H1 (cell line): ENCODE measurements around the gene SLC12A2.

ENCODE experiments used
- ASH2L ChIP-seq: fragments of 200-600, 300-600 bp; sonication (generic); IDR thresholded peaks from one replicate; pipeline ENCODE4 v1.7.1; 2017; ENCODE audit warnings: low read length
- CREB1 ChIP-seq: IDR thresholded peaks from 2 replicates; pipeline ENCODE4 v1.6.1; 2012; ENCODE audit warnings: inconsistent platforms
- CTCF ChIP-seq, 3 experiments: IDR thresholded peaks; 1 replicate in 2 of 3; 2 replicates in 1 of 3; pipeline versions ENCODE4 v1.5.1 to v1.6.1; 2011; ENCODE audit warnings: low read length in 3 of 3, mild to moderate bottlenecking in 3 of 3, inconsistent platforms in 2 of 3, low read depth in 1 of 3, moderate library complexity in 1 of 3; ENCODE audit not compliant: insufficient read depth in 1 of 3; ENCODE audit errors: control extremely low read depth in 1 of 3
- EGR1 ChIP-seq: IDR thresholded peaks from 2 replicates; pipeline ENCODE4 v1.6.1; 2011; ENCODE audit warnings: low read depth, low read length, borderline replicate concordance
- GABPA ChIP-seq: IDR thresholded peaks from 2 replicates; pipeline ENCODE4 v1.6.1; 2011; ENCODE audit warnings: mild to moderate bottlenecking, low read length, moderate library complexity, borderline replicate concordance; ENCODE audit not compliant: insufficient read depth
- NRF1 ChIP-seq: IDR thresholded peaks from 2 replicates; pipeline ENCODE4 v1.6.1; 2011; ENCODE audit warnings: mild to moderate bottlenecking, low read depth, low read length, improper control_type of control experiment
- POLR2AphosphoS5 ChIP-seq: IDR thresholded peaks from 2 replicates; pipeline ENCODE4 v1.6.1; 2011; ENCODE audit warnings: low read depth, low read length
- RAD21 ChIP-seq, 2 experiments: IDR thresholded peaks in 1 of 2; conservative IDR thresholded peaks in 1 of 2; 2 replicates each; pipeline ENCODE4 v1.6.1; 2011; ENCODE audit warnings: low read depth in 2 of 2, low read length in 2 of 2, improper control_type of control experiment in 1 of 2, inconsistent platforms in 1 of 2, mild to moderate bottlenecking in 1 of 2, moderate library complexity in 1 of 2
- RFX5 ChIP-seq: IDR thresholded peaks from 2 replicates; pipeline ENCODE4 v1.6.1; 2011; ENCODE audit warnings: low read depth, low read length, improper control_type of control experiment, borderline replicate concordance
- SRF ChIP-seq: IDR thresholded peaks from 2 replicates; pipeline ENCODE4 v1.6.1; 2011; ENCODE audit warnings: mild to moderate bottlenecking, low read depth, low read length, moderate library complexity
- TAF1 ChIP-seq: IDR thresholded peaks from 2 replicates; pipeline ENCODE4 v1.6.1; 2011; ENCODE audit warnings: mild to moderate bottlenecking, low read depth, low read length

- TF ChIP-seq EGR1 = no peak
- TF ChIP-seq CREB1 = no peak
- TF ChIP-seq CTCF (IDR thresholded peaks at IDR 0.05; ENCODE audit: control extremely low read depth in 1 of 3, insufficient read depth in 1 of 3, low read depth in 1 of 3, low read length in 3 of 3) = no peak
- TF ChIP-seq RFX5 = no peak
- no peak for TF ChIP-seq SRF
- no peak for TF ChIP-seq POLR2AphosphoS5
- no peak for TF ChIP-seq NRF1
- TF ChIP-seq GABPA = no peak
- no peak for TF ChIP-seq ASH2L
- TF ChIP-seq TAF1 = no peak
- no peak for TF ChIP-seq RAD21 (IDR thresholded peaks at IDR 0.05 in 1 of 2, conservative IDR thresholded peaks at IDR 0.05 in 1 of 2; ENCODE audit: low read depth in 2 of 2, low read length in 2 of 2)
Observed at GRCh38 chr5:128196080-128196479, 112.5 kb downstream of the SLC12A2 start.
